Measurements from ENCODE around the gene SIRT2.
"Not testable (repeated sequence)": the region's sequence is repeated elsewhere in the genome, so short reads cannot be mapped to it uniquely, and the experiment has no call there.

The SIRT2 gene

DNA sequence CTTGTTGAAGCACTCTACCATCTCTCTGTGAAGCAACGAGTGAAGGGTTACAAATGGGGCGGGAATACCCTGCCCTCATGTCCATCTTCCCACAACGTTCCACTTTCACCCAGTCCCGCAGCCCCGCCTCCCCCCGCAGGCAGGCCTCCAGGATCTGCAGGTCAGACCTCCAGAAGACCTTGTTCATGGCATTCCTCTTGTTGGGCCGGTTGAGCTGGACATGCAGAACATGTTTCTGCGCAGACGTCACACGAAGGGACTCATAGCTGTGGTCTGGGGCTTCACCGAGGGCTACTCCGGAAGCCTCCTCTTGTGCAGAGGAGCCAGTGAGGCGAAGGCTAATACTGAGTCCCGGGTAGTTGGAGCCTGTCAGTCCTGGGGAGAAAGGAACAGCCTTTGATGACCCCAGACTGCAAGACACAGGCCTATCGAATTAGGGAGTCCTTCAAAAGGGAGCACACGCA is 68.2 kb downstream of the SIRT2 start:
- ATAC-seq (replicated peaks; ENCODE audit: extremely low read depth, poor library complexity, severe bottlenecking) (peak; percentile 12), DNase-seq (ENCODE audit: low spot score in 2 of 2) (no peak)
- Mint-ChIP-seq H3K4me1 (peaks cover 33% of the 10 kb centered on the region), H3K27ac (ENCODE audit: low read depth) (peak overlapping the region; percentile 89), H3K27me3 (no peaks in the 10 kb centered on the region), H3K9me3 (no peaks in the 10 kb centered on the region), H3K4me3 (peak overlapping the region; percentile 86), H3K36me3 (ENCODE audit: insufficient read depth) (peaks cover 35% of the 10 kb centered on the region)

DNA sequence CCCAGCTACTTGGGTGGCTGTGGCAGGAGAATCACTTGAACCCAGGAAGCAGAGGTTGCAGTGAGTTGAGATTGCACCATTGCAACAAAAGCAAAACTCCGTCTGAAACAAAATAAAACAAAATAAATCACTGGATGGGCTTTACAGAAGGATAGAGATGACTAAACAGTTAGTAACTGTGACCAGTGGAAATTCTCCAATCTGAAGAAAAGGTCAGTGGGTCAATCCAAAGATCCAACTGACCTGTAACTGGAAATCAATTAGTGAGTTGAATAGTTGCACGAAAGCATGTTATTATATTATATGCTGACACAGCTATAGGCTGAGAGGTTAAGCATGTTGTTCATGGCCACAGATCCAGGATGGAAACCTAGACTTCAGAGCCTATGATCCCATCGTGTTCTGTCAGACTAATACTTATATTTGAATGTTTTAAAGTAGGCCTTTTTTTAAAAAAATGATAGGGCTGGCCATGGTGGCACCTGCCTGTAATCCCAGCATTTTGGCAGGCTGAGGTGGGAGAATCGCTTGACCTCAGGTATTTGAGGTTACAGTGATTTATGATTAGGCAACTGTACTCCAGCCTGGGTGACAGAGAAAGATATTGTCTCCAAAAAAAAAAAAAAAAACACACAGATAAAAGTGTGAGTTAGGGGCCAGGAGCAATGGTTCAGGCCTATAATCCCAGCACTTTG is 69.2 kb downstream of the SIRT2 start:
- Mint-ChIP-seq H3K27me3 (no peaks in the 10 kb centered on the region), H3K9me3 (no peaks in the 10 kb centered on the region), H3K4me1 (peaks cover 33% of the 10 kb centered on the region), H3K4me3 (peak overlapping the region; percentile 86), H3K36me3 (ENCODE audit: insufficient read depth) (peaks cover 25% of the 10 kb centered on the region), H3K27ac (ENCODE audit: low read depth) (peak overlapping the region; percentile 89)
- ATAC-seq (replicated peaks; ENCODE audit: extremely low read depth, poor library complexity, severe bottlenecking) (no peak), DNase-seq (ENCODE audit: low spot score in 2 of 2) (no peak)

DNA sequence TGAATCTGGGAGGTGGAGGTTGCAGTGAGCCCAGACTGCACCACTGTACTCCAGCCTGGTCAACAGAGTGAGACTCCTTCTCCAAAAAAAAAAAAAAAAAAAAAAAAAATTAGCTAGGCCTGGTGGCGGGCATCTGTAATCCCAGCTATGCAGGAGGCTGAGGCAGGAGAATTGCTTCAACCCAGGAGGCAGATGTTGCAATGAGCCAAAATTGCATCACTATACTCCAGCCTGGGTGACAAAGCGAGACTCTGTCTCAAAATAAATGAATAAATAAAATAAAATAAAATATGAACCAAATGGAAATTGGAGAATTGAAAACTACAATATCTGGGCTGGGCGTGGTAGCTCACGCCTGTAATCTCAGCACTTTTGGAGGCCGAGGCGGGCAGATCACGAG is 70.2 kb downstream of the SIRT2 start:
- not testable (repeated sequence) for H3K27me3 Mint-ChIP-seq; H3K4me3 Mint-ChIP-seq; H3K27ac Mint-ChIP-seq (ENCODE audit: low read depth); DNase-seq (ENCODE audit: low spot score in 2 of 2); ATAC-seq (replicated peaks; ENCODE audit: extremely low read depth, poor library complexity, severe bottlenecking); H3K9me3 Mint-ChIP-seq
- Mint-ChIP-seq H3K36me3 (ENCODE audit: insufficient read depth) (peaks cover 24% of the 10 kb centered on the region), H3K4me1 (peaks cover 33% of the 10 kb centered on the region)
